Measurements from ENCODE around the gene POLR1B. TPM values are rescaled to one million over a fixed set of nuclear protein-coding genes. Genes with fewer than 3 reads are reported as not detected.

Gene POLR1B
- total and polyA plus RNA-seq, 7 donors: 6.5 to 22.8 (median 13.2) TPM

- TF ChIP-seq CTCF (IDR thresholded peaks at IDR 0.05): no peak
- DNase-seq (no peak), ATAC-seq (no peak)
- intact Hi-C loops (cut with DNase I): loop anchor here in 1 of 2 donors (10.0 kb wide), 1 partner anchor 333 kb away; no protein-coding TSS in a partner anchor
- Histone ChIP-seq H3K9me3 (no peaks in the 10 kb centered on the region), H3K27ac (no peak overlapping the region), H3K4me1 (peaks cover 2% of the 10 kb centered on the region), H3K27me3 (ENCODE audit: insufficient read depth in 3 of 3, low read length in 2 of 3) (no peaks in the 10 kb centered on the region), H3K4me3 (no peak overlapping the region), H3K36me3 (ENCODE audit: insufficient read depth in 1 of 2, low read depth in 1 of 2) (peaks cover 23 to 46% of the 10 kb centered on the region in 2 donors)
- WGBS, 3 donors: 34 to 44% (median 39%) methylated on average over 5 of the region's 5 CpGs
Observed at GRCh38 chr2:112577756-112578155, 35.5 kb downstream of the POLR1B start.

- DNase-seq: no peak
- intact Hi-C loops (cut with DNase I): loop anchor here in 1 of 2 donors (10.0 kb wide), 1 partner anchor 334 kb away; no protein-coding TSS in a partner anchor
- peaks cover 8% of the 10 kb centered on the region for H3K4me1 ChIP-seq
- no peaks in the 10 kb centered on the region for H3K9me3 ChIP-seq
- no peak for TF ChIP-seq CTCF (IDR thresholded peaks at IDR 0.05)
- no peaks in the 10 kb centered on the region for H3K27me3 ChIP-seq (ENCODE audit: insufficient read depth in 3 of 3, low read length in 2 of 3)
- H3K4me3 ChIP-seq: no peak overlapping the region
- peaks cover 19 to 31% of the 10 kb centered on the region in 2 donors for H3K36me3 ChIP-seq (ENCODE audit: insufficient read depth in 1 of 2, low read depth in 1 of 2)
- H3K27ac ChIP-seq: no peak overlapping the region
- no peak for ATAC-seq
Observed at GRCh38 chr2:112579241-112579640, 37.0 kb downstream of the POLR1B start.

- no peak for DNase-seq
- no peak overlapping the region for H3K4me3 ChIP-seq
- WGBS, 3 donors: 86 to 89% (median 86%) methylated on average over 7 of the region's 7 CpGs
- intact Hi-C loops (cut with DNase I): loop anchor here (5.0 to 10.0 kb wide), 4 partner anchors 38 to 325 kb away; partner anchors contain the start of genes POLR1B (in 1 of the 2), TTL (in 1 of the 2), ZC3H6 (in 1 of the 2) and ZC3H8 (in 1 of the 2)
- no peaks in the 10 kb centered on the region for H3K9me3 ChIP-seq
- H3K27ac ChIP-seq: no peak overlapping the region
- no peak for TF ChIP-seq CTCF (IDR thresholded peaks at IDR 0.05)
- H3K27me3 ChIP-seq (ENCODE audit: insufficient read depth in 3 of 3, low read length in 2 of 3): no peaks in the 10 kb centered on the region
- H3K4me1 ChIP-seq: peaks cover 10% of the 10 kb centered on the region
- H3K36me3 ChIP-seq (ENCODE audit: insufficient read depth in 1 of 2, low read depth in 1 of 2): peaks cover 15 to 22% of the 10 kb centered on the region in 2 donors
- ATAC-seq: no peak
Observed at GRCh38 chr2:112580084-112580483, 37.8 kb downstream of the POLR1B start.

GRCh38 chr2:112582314-112582746, 40.1 kb downstream of the POLR1B start:
- H3K4me1 ChIP-seq: peaks cover 17% of the 10 kb centered on the region
- no peak overlapping the region for H3K4me3 ChIP-seq
- peaks cover 3 to 14% of the 10 kb centered on the region in 2 donors for H3K36me3 ChIP-seq (ENCODE audit: insufficient read depth in 1 of 2, low read depth in 1 of 2)
- no peak for DNase-seq
- TF ChIP-seq CTCF (IDR thresholded peaks at IDR 0.05): peak; percentile 66
- peak; percentile 17 to 34 (median 26) for ATAC-seq
- WGBS, 3 donors: 40 to 42% (median 41%) methylated on average over 10 of the region's 10 CpGs
- H3K9me3 ChIP-seq: no peaks in the 10 kb centered on the region
- intact Hi-C loops (cut with DNase I): loop anchor here (1.0 to 10.0 kb wide), 5 partner anchors 40 to 328 kb away; partner anchors contain the start of genes TTL (in 2 of the 2), POLR1B (in 1 of the 2), ZC3H6 (in 1 of the 2) and ZC3H8 (in 1 of the 2)
- H3K27me3 ChIP-seq (ENCODE audit: insufficient read depth in 3 of 3, low read length in 2 of 3): no peaks in the 10 kb centered on the region
- peak overlapping the region; percentile 92 for H3K27ac ChIP-seq

All from psoas muscle (tissue), 8 donors.